ENCODE measurements around the gene MEN1.

DNA sequence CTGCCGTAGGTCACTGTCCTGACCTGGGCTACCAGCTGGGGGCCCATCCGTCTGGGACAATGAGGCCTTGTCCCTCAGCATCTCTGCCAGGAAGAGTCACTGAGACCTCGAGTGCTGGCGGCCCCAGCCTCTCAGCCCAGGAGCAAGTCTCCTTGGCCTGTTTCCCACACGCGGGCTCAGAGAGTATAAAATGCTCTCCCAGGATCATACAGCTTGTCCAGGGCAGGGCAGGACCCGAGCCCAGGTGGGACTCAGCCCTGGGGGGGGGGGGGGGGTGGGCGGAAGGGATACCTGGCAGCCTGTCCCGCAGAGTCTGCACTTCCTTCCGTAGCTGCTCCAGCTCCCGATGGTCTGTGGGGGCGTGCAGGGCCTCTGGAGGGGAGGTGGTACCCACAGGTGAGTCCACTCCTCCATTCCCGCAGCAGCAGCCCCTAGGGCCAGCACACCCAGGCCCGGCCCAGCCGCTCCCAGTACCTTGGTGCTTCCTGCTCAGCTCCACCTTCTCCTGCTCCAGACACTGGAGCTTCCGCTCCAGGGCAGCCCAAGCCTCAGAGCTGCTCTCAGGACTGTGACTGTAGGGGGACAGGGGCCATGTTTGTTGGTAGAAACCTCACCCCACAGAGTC is 26.2 kb upstream of the MEN1 start:
- TF ChIP-seq, protein P1, sequence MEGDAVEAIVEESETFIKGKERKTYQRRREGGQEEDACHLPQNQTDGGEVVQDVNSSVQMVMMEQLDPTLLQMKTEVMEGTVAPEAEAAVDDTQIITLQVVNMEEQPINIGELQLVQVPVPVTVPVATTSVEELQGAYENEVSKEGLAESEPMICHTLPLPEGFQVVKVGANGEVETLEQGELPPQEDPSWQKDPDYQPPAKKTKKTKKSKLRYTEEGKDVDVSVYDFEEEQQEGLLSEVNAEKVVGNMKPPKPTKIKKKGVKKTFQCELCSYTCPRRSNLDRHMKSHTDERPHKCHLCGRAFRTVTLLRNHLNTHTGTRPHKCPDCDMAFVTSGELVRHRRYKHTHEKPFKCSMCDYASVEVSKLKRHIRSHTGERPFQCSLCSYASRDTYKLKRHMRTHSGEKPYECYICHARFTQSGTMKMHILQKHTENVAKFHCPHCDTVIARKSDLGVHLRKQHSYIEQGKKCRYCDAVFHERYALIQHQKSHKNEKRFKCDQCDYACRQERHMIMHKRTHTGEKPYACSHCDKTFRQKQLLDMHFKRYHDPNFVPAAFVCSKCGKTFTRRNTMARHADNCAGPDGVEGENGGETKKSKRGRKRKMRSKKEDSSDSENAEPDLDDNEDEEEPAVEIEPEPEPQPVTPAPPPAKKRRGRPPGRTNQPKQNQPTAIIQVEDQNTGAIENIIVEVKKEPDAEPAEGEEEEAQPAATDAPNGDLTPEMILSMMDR (IDR thresholded peaks at IDR 0.05; ENCODE audit: low read length), result no peak
- no peak for TF ChIP-seq EZH2 (IDR thresholded peaks at IDR 0.05; ENCODE audit: borderline replicate concordance, low read length)

Data from OCI-LY1 (cell line).